T-cell (primary cell): ENCODE results near the gene CNOT6. TPM values are rescaled to one million over a fixed set of nuclear protein-coding genes. Genes with fewer than 3 reads are reported as not detected.
A peak's percentile ranks its signal among the peaks of the same experiment; 100 is the strongest.
"Not testable (repeated sequence)": the region's sequence is repeated elsewhere in the genome, so short reads cannot be mapped to it uniquely, and the experiment has no call there.

Experiments used
- ATAC-seq, 4 experiments: fragments of 200-7000 bp in 3 of 4; fragments of 150-1000 bp in 1 of 4; cut with Tn5 transposase; replicated peaks in 1 of 4; 1 replicate in 3 of 4; 2 replicates in 1 of 4; pipeline ENCODE4 v1.10.0; 2021; ENCODE audit warnings: moderate library complexity in 3 of 4, mild to moderate bottlenecking in 2 of 4, moderate number of reproducible peaks in 1 of 4
- CTCF ChIA-PET, 2 donors: fragments of 300-600 bp; sonication (Branson Sonifier 250); formaldehyde crosslinking; loops; one replicate each; lab custom pipeline; 2022; ENCODE audit warnings: antibody characterized with exemption in 2 of 2; lab: Charles Lee
- POLR2A ChIA-PET, 2 donors: fragments of 300-600 bp; sonication (Branson Sonifier 250); formaldehyde crosslinking; loops; one replicate each; lab custom pipeline; 2022; ENCODE audit warnings: antibody characterized with exemption in 2 of 2; lab: Charles Lee
- DNase-seq, 35 experiments: peaks; one replicate each; pipeline versions ENCODE4 v3.0.0 to v3.0.0-alpha.2; 2013 to 2023
- H3K27ac ChIP-seq: one replicate; pipeline ENCODE4 v1.5.1; 2013; ENCODE audit warnings: low read length
- H3K27me3 ChIP-seq, 2 experiments: replicated peaks in 1 of 2; 1 replicate in 1 of 2; 2 replicates in 1 of 2; pipeline versions ENCODE4 v1.6.1 to v1.7.0; 2013; ENCODE audit warnings: low read length in 1 of 2, mixed read lengths in 1 of 2; ENCODE audit not compliant: control insufficient read depth in 2 of 2, insufficient read depth in 2 of 2; ENCODE audit errors: extremely low read depth in 1 of 2
- H3K36me3 ChIP-seq, 2 donors: 1 replicate in 1 of 2; 2 replicates in 1 of 2; pipeline versions ENCODE4 v1.6.1 to v1.7.0; 2013; ENCODE audit warnings: low read length in 1 of 2; ENCODE audit not compliant: control insufficient read depth in 2 of 2, insufficient read depth in 1 of 2; ENCODE audit errors: extremely low read depth in 1 of 2
- H3K4me1 ChIP-seq, 2 experiments: 1 replicate in 1 of 2; 2 replicates in 1 of 2; pipeline versions ENCODE4 v1.6.1 to v1.7.0; 2013; ENCODE audit warnings: low read length in 2 of 2, mixed read lengths in 1 of 2; ENCODE audit not compliant: insufficient read depth in 2 of 2, control insufficient read depth in 1 of 2; ENCODE audit errors: extremely low read depth in 1 of 2
- H3K4me3 ChIP-seq, 2 donors: 1 replicate in 1 of 2; 2 replicates in 1 of 2; pipeline versions ENCODE4 v1.5.1 to v1.7.0; 2013; ENCODE audit warnings: mild to moderate bottlenecking in 2 of 2, low read length in 1 of 2, moderate library complexity in 1 of 2; ENCODE audit not compliant: control insufficient read depth in 1 of 2; ENCODE audit errors: extremely low read depth in 1 of 2
- H3K9me3 ChIP-seq: 2 replicates; pipeline ENCODE4 v1.7.0; 2013
- H3K27ac Mint-ChIP-seq, 2 donors: one replicate each; pipeline ENCODE4 v1.8.0; 2020 to 2021; ENCODE audit warnings: mild to moderate bottlenecking in 2 of 2, mixed read lengths in 2 of 2
- H3K27me3 Mint-ChIP-seq, 2 donors: one replicate each; pipeline ENCODE4 v1.8.0; 2021 to 2022; ENCODE audit warnings: mixed read lengths in 2 of 2
- H3K36me3 Mint-ChIP-seq: one replicate; pipeline ENCODE4 v1.8.0; 2021; ENCODE audit warnings: mixed read lengths
- H3K4me1 Mint-ChIP-seq, 3 donors: one replicate each; pipeline ENCODE4 v1.8.0; 2020 to 2022; ENCODE audit warnings: mixed read lengths in 3 of 3, mild to moderate bottlenecking in 1 of 3
- H3K4me3 Mint-ChIP-seq, 3 donors: one replicate each; pipeline ENCODE4 v1.8.0; 2020 to 2022; ENCODE audit warnings: mild to moderate bottlenecking in 3 of 3, mixed read lengths in 3 of 3, moderate library complexity in 3 of 3
- H3K9me3 Mint-ChIP-seq, 3 donors: one replicate each; pipeline ENCODE4 v1.8.0; 2020 to 2022; ENCODE audit warnings: mixed read lengths in 3 of 3
- WGBS: methylation state at CpG from one replicate; pipeline ENCODE4 v1.1.5; 2013; ENCODE audit warnings: missing lambda C conversion rate; ENCODE audit not compliant: insufficient coverage; 5-methylcytosine and 5-hydroxymethylcytosine counted together
- total RNA-seq, 35 experiments: library from RNA in 6 of 35; stranded (reverse) in 6 of 35; fragments of 120-200 nt in 1 of 35; gene quantifications; one replicate each; pipeline versions ENCODE4 v1.2.1 to v1.2.4 and lab custom pipeline; 2013 to 2026

Gene CNOT6
- total RNA-seq, result 10 to 100 TPM; 25.1 to 29.9 (median 25.6) TPM
- total RNA-seq (2013), result 29.1 TPM
- total RNA-seq (lab: John Stamatoyannopoulos, UW), result 21.6 to 72.1 (median 39.9) reads per million in 29 experiments

DNA sequence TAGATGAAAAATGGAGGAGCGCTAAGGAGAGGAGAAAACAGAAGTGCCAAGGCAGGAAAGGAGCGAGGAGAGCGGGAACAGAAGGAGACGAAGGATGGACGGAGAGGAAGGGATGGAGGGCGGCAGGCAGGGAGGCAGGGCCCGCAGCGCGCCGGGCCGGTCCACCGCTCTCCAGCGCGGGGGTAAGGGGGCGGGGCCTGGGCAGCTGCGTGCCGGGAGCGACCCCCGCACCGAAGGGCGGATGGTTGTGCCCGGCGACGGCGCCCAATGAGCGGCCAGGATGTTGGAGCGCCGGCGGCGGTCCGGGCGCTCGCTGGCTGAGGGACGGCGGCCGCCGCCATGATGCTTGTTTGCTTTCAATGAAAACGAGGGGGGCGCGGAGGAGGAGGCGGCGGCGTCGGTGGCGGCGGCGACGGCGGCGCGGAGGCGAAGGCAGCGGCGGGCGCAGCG is at the start of gene CNOT6:
Gene CNOT6, plus strand, starts transcription at position 320 of the 450 bp plus-strand sequence. CDS start 34,898 bp downstream, outside the sequence.
- ChIA-PET CTCF (interaction anchor here in 1 of 2 donors (0.6 kb wide), 1 partner anchor 200 kb away, joined by 3 read pairs; no protein-coding TSS in a partner anchor), POLR2A (interaction anchor here in 1 of 2 donors (0.7 kb wide), 1 partner anchor 48 kb away, joined by 3 read pairs; no protein-coding TSS in a partner anchor)
- H3K27ac ChIP-seq, result peak within 1 kb of the TSS; percentile 72
- Mint-ChIP-seq H3K4me1 (peaks cover 28 to 39% (median 34%) of the 10 kb centered on the region in 3 donors), H3K36me3 (peaks cover 11% of the 10 kb centered on the region), H3K27ac (peak within 1 kb of the TSS; percentile 92 to 95), H3K27me3 (no peaks in the 10 kb centered on the region), H3K4me3 (peak within 1 kb of the TSS; percentile 85 to 89 (median 89)), H3K9me3 (no peaks in the 10 kb centered on the region)
- WGBS, result under 1% methylated on average over 56 of the region's 56 CpGs
- no peaks in the 10 kb centered on the region for H3K9me3 ChIP-seq
- peaks cover 0 to 6% of the 10 kb centered on the region in 2 donors for H3K36me3 ChIP-seq
- H3K4me1 ChIP-seq, result peaks cover 16 to 30% of the 10 kb centered on the region in 2 experiments
- DNase-seq, result peak; percentile 87 to 98 (median 93)
- peak; percentile 87 to 94 (median 88) for ATAC-seq
- H3K4me3 ChIP-seq, result peak within 1 kb of the TSS; percentile 64 to 72
- no peaks in the 10 kb centered on the region for H3K27me3 ChIP-seq

DNA sequence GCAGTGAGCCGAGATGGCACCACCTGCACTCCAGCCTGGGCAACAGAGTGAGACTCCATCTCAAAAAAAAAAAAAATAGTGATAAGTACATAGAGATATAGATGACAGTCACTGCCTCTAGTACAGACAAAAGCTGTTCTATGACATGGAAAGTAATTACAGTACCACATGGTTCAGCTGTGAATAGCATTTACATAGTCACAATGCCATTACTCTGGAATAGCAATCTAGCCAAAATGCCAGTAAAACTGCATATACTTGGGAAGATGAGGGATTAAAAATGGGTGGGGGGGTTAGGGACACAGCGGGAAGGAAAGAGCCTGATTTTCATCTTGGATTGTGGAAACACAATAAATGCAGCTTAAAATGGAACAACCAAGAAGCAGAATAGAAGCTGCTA is 39.4 kb upstream of the CNOT6 start:
- H3K27ac ChIP-seq, result no peak overlapping the region
- Mint-ChIP-seq H3K36me3 (no peaks in the 10 kb centered on the region), H3K4me3 (no peak overlapping the region), H3K27ac (no peak overlapping the region), H3K27me3 (peaks cover 24 to 33% of the 10 kb centered on the region in 2 donors), H3K4me1 (no peaks in the 10 kb centered on the region), H3K9me3 (no peaks in the 10 kb centered on the region)
- H3K4me1 ChIP-seq, result no peaks in the 10 kb centered on the region
- ATAC-seq, result no peak
- ChIA-PET POLR2A (no interaction called here), CTCF (no interaction called here)
- H3K4me3 ChIP-seq, result no peak overlapping the region
- peaks cover 0 to 9% of the 10 kb centered on the region in 2 experiments for H3K27me3 ChIP-seq
- WGBS, result no CpG with 5 or more reads among the region's 2 CpGs
- no peaks in the 10 kb centered on the region for H3K36me3 ChIP-seq
- H3K9me3 ChIP-seq, result no peaks in the 10 kb centered on the region
- DNase-seq, result no peak

DNA sequence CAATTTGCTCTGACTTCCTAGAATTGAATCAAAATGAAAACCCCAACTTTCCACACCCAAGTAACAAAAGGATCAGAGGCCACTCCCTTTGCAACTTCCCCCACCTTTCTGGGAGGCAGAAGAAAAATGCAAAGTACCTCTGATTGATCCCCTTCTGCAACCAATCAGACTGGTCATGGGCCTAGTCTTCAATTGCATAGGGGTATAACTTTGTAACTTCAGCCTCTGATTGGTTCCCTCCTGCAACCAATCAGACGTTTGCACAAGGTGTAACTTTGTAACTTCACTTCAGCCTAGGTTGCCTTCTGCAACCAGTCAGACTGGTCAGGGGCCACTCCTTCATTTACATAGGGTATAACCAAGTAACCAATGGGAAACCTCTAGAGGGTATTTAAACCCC is 38.3 kb upstream of the CNOT6 start:
- H3K36me3 ChIP-seq, result no peaks in the 10 kb centered on the region
- CTCF ChIA-PET, result interaction anchor here in 1 of 2 donors (0.6 kb wide), 1 partner anchor 23 kb away, joined by 3 read pairs; no protein-coding TSS in a partner anchor

DNA sequence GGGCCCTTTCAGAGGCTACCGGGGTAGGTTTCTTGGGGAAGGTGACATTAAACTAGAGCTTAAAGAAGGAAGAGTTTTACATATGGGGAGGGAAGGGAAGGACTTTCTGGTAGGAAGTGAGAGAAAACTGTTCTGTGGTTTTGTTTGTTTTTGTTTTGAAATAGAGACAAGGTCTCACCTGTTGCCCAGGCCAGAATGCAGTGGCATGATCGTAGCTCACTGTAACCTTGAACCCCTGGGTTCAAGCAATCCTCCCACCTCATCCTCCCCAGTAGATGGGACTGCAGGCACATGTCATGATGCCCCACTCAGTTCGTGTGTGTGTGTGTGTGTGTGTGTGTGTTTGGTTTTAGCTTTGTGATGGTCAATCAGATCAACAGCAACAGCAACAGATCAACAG is 37.4 kb upstream of the CNOT6 start:
- no peaks in the 10 kb centered on the region for H3K36me3 Mint-ChIP-seq
- no peak overlapping the region for H3K27ac Mint-ChIP-seq
- H3K4me1 Mint-ChIP-seq, result no peaks in the 10 kb centered on the region
- no peak overlapping the region for H3K4me3 Mint-ChIP-seq
- ChIA-PET POLR2A (no interaction called here), CTCF (interaction anchor here in 1 of 2 donors (0.7 kb wide), 1 partner anchor 16 kb away, joined by 3 read pairs; no protein-coding TSS in a partner anchor)
- peaks cover 7 to 24% of the 10 kb centered on the region in 2 donors for H3K27me3 Mint-ChIP-seq
- H3K9me3 Mint-ChIP-seq, result no peaks in the 10 kb centered on the region
- Histone ChIP-seq H3K36me3 (no peaks in the 10 kb centered on the region), H3K9me3 (no peaks in the 10 kb centered on the region), H3K27ac (no peak overlapping the region), H3K4me3 (no peak overlapping the region), H3K27me3 (peaks cover 0 to 5% of the 10 kb centered on the region in 2 experiments), H3K4me1 (no peaks in the 10 kb centered on the region)
- DNase-seq, result no peak
- ATAC-seq, result no peak
- 90% methylated on average over 1 of the region's 3 CpGs for WGBS

More for the DNA sequence above, 38.3 kb upstream of the CNOT6 start:
- DNase-seq (no peak), ATAC-seq (no peak)
- no peak overlapping the region for H3K4me3 ChIP-seq
- Mint-ChIP-seq H3K4me3 (no peak overlapping the region), H3K9me3 (no peaks in the 10 kb centered on the region), H3K36me3 (no peaks in the 10 kb centered on the region), H3K27me3 (peaks cover 16 to 31% of the 10 kb centered on the region in 2 donors), H3K4me1 (no peaks in the 10 kb centered on the region), H3K27ac (no peak overlapping the region)
- POLR2A ChIA-PET, result no interaction called here
- H3K27ac ChIP-seq, result no peak overlapping the region
- peaks cover 0 to 8% of the 10 kb centered on the region in 2 experiments for H3K27me3 ChIP-seq
- no peaks in the 10 kb centered on the region for H3K9me3 ChIP-seq
- 80% methylated on average over 1 of the region's 1 CpG for WGBS
- H3K4me1 ChIP-seq, result no peaks in the 10 kb centered on the region

DNA sequence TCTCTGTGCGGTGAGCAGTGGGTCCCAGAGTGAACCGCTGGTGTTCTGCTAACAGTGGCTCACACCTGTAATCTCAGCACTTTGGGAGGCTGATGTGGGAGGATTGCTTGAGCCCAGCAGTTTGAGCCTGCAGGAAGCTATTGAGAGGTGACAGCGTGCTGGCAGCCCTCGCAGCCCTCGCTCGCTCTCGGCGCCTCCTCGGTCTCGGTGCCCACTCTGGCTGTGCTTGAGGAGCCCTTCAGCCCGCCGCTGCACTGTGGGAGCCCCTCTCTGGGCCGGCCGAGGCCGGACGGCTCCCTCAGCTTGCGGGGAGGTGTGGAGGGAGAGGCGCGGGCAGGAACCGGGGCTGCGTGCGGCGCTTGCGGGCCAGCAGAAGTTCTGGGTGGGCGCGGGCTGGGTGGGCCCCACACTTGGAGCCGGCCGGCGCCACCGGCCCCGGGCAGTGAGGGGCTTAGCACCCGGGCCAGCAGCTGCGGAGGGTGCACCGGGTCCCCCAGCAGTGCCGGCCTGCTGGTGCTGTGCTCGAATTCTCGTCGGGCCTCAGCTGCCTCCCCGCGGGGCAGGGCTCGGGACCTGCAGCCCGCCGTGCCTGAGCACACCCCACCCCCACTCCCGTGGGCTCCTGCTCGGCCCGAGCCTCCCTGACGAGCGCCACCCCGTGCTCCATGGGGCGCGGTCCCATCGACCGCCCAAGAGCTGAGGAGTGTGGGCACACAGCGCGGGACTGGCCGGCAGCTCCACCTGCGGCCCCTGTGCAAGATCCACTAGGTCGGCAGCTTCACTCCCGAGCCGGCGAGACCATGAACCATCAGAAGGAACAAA is 35.1 kb upstream of the CNOT6 start:
- H3K27ac ChIP-seq, H3K4me3 Mint-ChIP-seq, ATAC-seq, H3K36me3 Mint-ChIP-seq, H3K27ac Mint-ChIP-seq, POLR2A ChIA-PET, H3K9me3 Mint-ChIP-seq, H3K9me3 ChIP-seq, DNase-seq, H3K4me1 Mint-ChIP-seq, H3K36me3 ChIP-seq, H3K4me3 ChIP-seq, H3K4me1 ChIP-seq: not testable (repeated sequence)
- H3K27me3 Mint-ChIP-seq, result peaks cover 6 to 13% of the 10 kb centered on the region in 2 donors
- H3K27me3 ChIP-seq, result peaks cover 0 to 13% of the 10 kb centered on the region in 2 experiments
- 95% methylated on average over 58 of the region's 61 CpGs for WGBS
- CTCF ChIA-PET, result interaction anchor here in 1 of 2 donors (0.7 kb wide), 1 partner anchor 13 kb away, joined by 6 read pairs; no protein-coding TSS in a partner anchor

DNA sequence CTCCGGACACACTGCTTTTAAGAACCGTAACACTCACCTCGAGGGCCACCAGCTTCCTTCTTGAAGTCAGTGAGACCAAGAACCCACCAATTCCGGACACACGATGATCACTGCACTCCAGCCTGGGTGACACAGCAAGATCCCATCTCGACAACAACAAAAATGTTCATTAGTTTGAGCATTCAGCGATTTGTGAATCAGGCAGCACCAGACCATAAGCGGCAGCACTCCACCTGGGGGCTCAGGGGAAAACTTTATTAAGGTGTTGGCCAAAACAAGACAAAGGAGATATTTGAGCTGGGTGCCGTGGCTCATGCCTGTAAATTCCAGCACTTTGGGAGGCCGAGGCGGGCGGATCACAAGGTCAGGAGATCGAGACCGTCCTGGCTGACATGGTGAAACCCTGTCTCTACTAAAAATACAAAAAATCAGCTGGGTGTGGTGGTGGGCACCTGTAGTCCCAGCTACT is 34.5 kb upstream of the CNOT6 start:
- H3K9me3 ChIP-seq, H3K9me3 Mint-ChIP-seq, H3K36me3 Mint-ChIP-seq, POLR2A ChIA-PET, DNase-seq, CTCF ChIA-PET, H3K27ac Mint-ChIP-seq, H3K27me3 Mint-ChIP-seq, H3K4me3 ChIP-seq, H3K36me3 ChIP-seq, H3K27ac ChIP-seq, H3K4me3 Mint-ChIP-seq, H3K4me1 Mint-ChIP-seq, ATAC-seq, H3K4me1 ChIP-seq: not testable (repeated sequence)
- peaks cover 0 to 16% of the 10 kb centered on the region in 2 experiments for H3K27me3 ChIP-seq
- 81% methylated on average over 7 of the region's 14 CpGs for WGBS
